ENCODE measurements around the gene SMAD1.
A peak's percentile ranks its signal among the peaks of the same experiment; 100 is the strongest.

Gene SMAD1

GRCh38 chr4:145481164-145481941 lies at the start of gene SMAD1:
Gene SMAD1, plus strand, starts transcription at chr4:145481853. Its CDS starts 32,761 bp downstream, at chr4:145514614.
- peak; percentile 17 for DNase-seq

DNA sequence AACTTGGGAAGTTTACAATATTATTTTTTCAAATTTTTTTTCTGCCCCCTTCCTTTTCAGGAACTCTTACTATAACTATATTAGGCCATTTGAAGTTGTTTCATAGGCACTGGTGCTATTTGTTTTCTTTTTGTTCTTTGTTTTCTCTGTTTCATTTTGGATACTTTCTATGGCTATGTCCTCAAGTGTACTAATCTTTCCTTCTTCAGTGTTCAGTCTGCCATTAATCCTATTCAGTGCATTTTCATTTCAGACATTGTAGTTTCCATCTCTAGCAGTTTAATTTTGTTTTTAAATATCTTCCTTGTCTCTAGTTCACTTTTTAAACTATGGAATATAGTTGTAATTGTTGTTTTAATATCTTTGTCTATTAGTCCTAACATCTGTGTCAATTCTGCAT lies 48.0 kb upstream of the SMAD1 start:
- DNase-seq, result no peak

GRCh38 chr4:145435646-145436045 lies 46.0 kb upstream of the SMAD1 start:
- no peak for DNase-seq

GRCh38 chr4:145436114-145436513 lies 45.5 kb upstream of the SMAD1 start:
- no peak for DNase-seq

DNA sequence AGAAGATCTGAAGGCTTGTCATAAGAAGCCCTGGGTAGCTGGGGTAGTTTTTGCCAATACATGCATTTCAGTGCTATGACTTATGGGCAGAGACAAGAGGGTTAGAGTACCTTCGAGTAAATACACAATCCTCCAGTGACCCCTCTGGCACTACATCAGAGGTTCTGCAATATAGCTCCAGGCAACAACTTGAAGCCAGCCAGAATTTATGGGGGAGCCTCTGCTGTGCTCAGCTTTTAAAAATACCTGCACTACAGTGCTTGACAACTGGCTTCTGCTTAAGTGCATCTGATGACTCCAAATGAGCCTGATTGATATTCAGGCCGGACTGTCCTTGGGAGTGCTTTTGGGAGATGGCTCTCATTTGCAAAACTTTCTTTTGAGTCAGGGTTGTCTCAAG lies 44.9 kb upstream of the SMAD1 start:
- DNase-seq, result no peak

GRCh38 chr4:145437466-145437865 lies 44.2 kb upstream of the SMAD1 start:
- DNase-seq, result no peak

DNA sequence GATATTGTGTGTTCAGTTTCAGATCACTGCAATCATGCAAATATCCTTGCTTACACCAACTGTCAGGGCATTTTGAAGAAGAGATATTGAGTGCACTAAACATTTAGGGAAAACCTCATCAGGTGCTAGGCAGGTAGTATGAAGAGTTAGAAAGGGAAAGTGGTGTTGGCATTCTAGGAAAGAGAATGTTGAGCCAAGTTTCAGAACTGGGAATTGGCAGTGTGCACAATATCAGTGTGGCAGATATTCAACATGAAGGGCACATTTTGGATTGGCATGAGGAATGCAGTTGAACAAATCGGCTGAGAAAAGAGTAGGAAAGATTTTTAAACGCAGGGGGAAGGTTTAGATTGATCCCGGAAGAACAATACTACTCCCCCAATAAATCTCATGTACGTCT lies 43.4 kb upstream of the SMAD1 start:
- DNase-seq, result no peak

- no peak for DNase-seq
These were observed 41.2 kb upstream of the SMAD1 start for GRCh38 chr4:145440292-145441007.

DNA sequence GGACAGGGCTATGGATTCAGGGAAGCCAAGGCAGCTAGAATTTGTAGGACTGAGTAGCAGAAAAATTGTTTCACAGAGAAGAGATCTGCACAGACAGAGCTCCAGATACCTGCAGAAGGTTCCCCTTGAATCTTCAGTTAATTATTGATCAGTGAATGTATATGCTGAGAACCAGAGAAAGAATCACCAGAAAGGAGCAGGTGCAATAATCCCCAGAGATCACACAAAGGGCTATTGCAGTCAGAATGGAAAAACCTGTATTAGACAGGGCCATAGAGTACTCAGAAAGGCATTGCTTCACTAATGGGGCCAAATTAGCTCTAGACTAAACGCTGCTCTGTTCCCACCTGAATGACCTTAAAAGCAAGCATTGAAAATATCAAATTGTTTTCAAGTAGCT lies 35.5 kb upstream of the SMAD1 start:
- DNase-seq, result no peak

GRCh38 chr4:145451895-145452294 lies 29.8 kb upstream of the SMAD1 start:
- DNase-seq, result no peak

DNA sequence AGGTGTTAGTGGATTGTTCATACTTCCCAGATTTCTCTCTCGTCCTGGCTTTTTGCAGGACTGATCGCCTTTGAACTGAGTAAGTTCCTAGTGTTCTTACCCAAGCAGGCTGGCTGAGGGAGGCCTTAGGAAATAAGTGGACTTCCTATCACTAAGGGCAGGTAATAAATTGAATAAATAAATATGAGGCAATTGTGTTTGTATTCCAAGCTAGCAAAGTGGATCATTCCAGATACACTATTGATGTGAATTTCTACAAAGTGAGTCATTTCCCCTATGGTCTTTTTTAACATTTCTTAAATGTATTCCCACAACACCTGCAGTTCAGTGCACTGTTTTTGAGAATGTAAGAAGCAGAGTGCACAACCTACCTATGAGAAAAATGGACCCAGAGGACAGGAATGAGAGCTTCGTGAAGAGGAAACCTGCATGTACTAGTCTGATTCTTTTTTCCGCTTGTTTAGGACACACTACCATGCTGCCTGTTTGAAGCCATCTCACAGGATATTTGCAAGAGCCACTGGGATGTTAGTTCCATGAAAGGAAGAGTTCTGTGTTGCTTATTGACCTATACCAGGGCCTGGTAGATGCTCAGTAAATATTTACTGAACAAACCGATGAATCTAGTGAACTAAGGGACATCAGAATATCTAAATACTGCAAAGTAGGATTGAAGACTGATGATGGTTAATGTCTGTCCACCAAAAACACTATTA lies 29.0 kb upstream of the SMAD1 start:
- DNase-seq, result no peak

DNA sequence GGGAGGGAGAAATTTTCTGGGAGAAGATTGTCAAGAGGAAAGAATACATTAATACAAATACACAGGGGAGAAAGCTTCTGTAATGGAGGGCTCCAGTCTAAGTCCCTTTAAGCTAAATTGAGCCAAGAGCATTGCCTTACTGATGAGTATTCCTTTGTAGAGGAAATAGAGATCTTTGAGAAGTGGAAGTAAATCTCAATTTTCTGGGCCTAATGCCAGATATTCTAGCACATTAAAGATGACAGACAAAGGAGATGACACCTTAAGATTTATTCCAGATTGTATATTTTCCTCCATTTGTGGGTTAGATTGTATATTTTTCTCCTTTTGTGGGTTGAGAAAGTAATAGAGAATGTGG lies 28.5 kb upstream of the SMAD1 start:
- no peak for DNase-seq

GRCh38 chr4:145473203-145473602 lies 8.4 kb upstream of the SMAD1 start:
- no peak for DNase-seq

DNA sequence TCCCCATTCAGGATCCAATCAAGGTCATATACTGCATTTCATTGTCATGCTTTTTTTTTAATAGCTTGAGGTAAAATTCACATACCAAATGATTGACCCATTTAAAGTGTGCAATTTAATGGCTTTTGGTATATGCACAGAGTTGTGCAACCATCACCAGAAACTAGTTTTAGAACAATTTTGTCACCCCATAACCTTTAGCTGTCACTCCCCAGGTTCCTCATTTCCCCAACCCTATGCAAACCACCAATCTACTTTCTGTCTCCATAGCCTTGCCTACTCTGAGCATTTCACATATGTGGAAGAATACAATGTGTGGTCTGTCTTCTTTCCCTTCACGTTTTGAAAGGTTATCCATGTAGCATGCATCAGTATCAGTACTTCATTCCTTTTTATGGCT lies 1.4 kb upstream of the SMAD1 start:
- DNase-seq, result no peak

DNA sequence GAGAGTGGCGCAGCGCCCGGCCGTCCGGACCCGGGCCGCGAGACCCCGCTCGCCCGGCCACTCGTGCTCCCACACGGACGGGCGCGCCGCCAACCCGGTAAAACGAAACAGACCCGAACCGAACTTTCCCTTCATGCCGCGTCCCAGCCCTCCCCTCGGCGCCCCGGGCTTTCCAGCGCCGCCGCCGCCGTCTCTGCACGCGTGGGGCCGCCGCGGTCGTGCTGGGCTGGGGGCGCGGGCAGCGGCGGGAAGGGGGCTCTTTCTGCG lies 222 bp downstream of the SMAD1 start:
- no peak for DNase-seq

DNA sequence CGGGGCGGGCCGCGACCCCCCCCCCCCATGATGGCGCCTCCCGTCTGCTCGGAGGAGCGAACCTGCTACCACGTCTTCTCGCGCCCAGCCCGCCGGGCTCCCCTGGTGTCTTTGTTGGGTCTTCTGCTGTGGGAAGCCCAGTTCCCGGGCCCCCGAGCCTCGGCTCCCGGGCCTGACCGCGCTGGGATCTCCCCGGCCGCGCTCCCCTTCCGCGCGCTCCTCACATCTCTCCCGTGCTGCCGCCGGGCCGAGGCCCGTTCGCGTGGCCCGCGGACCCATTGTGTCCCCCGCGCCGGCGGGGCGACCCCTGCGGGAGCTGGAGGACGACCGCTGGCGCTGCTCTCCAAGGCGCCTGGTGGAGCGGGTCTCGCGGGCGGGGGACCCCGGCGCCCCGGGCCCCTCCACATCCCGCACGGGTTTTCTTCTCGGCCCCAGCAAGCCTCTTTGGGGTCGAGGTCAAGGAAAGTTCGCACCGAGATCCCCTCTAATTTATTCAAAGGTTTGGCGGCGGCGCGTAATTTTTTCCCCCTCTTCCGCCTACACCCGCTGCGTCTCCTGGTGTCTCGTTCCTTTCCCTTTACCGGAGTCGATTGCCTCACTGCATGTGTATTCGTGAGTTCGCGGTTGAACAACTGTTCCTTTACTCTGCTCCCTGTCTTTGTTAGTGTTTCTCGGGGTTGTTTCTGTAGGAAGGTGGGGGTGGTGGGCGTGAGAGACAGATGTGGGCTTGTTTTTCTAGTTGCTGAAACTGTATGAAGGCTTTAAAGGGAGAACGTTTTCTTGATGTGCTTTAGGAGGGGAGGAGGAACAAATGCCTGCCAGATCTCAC lies 770 bp downstream of the SMAD1 start:
- no peak for DNase-seq

DNA sequence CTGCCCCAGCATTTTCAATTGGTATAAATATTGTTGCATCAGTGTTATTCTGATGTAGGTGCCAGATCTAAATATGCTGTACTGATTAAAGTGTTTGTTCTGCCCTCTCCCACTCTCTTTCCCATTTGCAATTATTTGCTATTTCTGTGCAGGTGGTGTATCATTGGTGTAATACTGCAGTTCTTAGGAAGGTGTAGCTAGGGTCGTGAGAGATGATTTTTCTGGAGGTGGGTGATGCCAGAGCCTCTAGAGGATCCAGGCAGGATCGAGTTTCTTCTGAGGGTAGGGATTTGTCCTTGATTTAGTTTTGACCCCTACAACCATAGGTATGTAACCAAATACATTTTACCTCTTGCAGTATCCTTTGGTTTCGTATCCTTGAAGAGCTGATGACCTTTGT lies 1.9 kb downstream of the SMAD1 start:
- no peak for DNase-seq

DNA sequence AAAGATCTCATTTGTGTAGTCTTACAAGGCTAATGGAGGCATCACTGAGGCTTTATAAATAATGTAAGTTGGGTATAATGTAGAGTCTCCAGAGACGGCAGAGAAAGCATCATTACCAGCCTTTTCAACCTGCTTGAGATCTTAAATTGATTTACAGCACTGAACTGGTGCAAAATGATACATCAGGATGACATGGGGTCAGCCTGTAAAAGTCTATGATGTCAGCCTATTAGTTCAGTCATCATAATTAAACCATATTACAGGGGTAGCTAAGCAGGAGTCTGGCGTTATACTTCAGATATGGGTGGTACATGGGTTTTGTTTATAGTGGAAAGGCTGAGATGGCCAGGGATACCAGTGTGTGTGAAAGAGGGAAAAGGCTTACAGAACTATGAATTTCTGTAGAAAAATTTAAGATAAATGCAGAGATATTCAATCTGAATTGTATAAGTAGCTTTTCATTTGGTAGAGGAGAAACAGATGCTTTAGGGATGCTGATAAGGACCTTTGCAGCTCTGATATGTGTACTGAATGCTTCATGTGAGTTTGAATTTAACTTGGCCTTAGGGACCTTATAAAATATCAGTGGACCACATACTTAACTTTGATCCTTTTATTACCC lies 2.7 kb downstream of the SMAD1 start:
- no peak for DNase-seq

- DNase-seq, result no peak
These were observed 3.5 kb downstream of the SMAD1 start for GRCh38 chr4:145485120-145485519.

GRCh38 chr4:145486603-145487002 lies 5.0 kb downstream of the SMAD1 start:
- no peak for DNase-seq

DNA sequence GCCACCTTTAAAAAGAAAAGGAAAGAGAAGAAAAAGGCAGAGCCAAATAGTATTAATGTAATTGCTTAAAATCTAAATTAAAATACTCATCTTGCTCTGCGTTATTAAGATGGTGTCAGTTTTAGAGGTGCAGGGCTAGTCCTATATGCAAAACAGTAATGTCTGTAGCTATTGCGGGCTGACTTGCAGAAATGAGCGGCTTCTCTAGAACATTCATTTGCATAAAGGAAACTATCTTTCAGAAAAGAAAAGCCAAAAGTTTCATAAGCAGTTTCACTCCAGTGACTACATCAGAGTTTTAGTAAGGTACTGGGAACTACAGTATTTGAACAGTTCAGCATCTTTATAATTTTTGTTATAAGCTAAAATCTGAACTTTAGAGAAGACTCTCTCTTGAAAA lies 6.0 kb downstream of the SMAD1 start:
- DNase-seq, result no peak

DNA sequence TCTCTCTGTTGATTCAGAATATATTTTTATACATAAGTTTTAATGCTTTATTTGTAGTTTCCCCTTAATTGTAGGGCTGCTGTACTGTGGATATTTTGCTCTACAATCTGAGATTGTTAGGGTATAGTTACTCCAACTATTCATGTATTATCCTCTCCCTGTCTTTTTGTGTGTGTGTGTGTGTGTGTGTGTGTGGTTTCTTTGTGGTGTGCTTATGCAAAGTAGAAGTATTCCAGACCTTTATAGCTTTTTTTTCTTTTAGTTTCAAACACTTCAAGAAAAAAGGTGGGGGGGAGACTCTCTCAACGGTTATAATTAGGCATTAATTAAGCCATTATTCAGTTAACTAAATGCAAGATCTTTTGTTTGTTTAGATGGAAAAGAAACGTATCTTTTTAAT lies 6.7 kb downstream of the SMAD1 start:
- DNase-seq, result no peak

- no peak for DNase-seq
These were observed 7.9 kb downstream of the SMAD1 start for GRCh38 chr4:145489556-145489955.
